Heart left ventricle (tissue), 16 donors: ENCODE measurements around the gene P2RX1. TPM values are rescaled to one million over a fixed set of nuclear protein-coding genes. Genes with fewer than 3 reads are reported as not detected.
A peak's percentile ranks its signal among the peaks of the same experiment; 100 is the strongest.

Experiments used
- ATAC-seq, 4 donors: fragments of 200-7000 bp; cut with Tn5 transposase; one replicate each; pipeline ENCODE4 v1.9.1; 2020 to 2022; ENCODE audit warnings: moderate library complexity in 4 of 4, mild to moderate bottlenecking in 3 of 4, moderate number of reproducible peaks in 1 of 4
- DNase-seq, 5 donors: peaks; one replicate each; pipeline ENCODE4 v3.0.0-alpha.2; 2020
- H3K27ac ChIP-seq, 12 donors: fragments of 200-600 bp; sonication (generic) in 4 of 12; one replicate each; pipeline versions ENCODE4 v1.5.0 to v1.8.0; 2016 to 2022; ENCODE audit warnings: mild to moderate bottlenecking in 2 of 12
- H3K27me3 ChIP-seq, 9 donors: fragments of 200-600 bp; sonication (generic) in 2 of 9; one replicate each; pipeline versions ENCODE4 v1.5.1 to v1.8.0; 2016 to 2022; ENCODE audit warnings: mild to moderate bottlenecking in 3 of 9
- H3K36me3 ChIP-seq, 9 donors: fragments of 200-600 bp; sonication (generic) in 2 of 9; one replicate each; pipeline versions ENCODE4 v1.5.0 to v1.8.0; 2018 to 2022; ENCODE audit warnings: mild to moderate bottlenecking in 2 of 9
- H3K4me1 ChIP-seq, 12 donors: fragments of 200-600 bp; sonication (generic) in 4 of 12; one replicate each; pipeline versions ENCODE4 v1.5.0 to v1.8.0; 2016 to 2022; ENCODE audit warnings: mild to moderate bottlenecking in 3 of 12
- H3K4me3 ChIP-seq, 12 donors: fragments of 200-600 bp; sonication (generic) in 4 of 12; one replicate each; pipeline versions ENCODE4 v1.5.0 to v1.8.0; 2017 to 2022; ENCODE audit warnings: mild to moderate bottlenecking in 9 of 12, moderate library complexity in 4 of 12
- H3K9me3 ChIP-seq, 12 donors: fragments of 200-600 bp; sonication (generic) in 4 of 12; one replicate each; pipeline versions ENCODE4 v1.5.0 to v1.8.0; 2016 to 2022; ENCODE audit warnings: mild to moderate bottlenecking in 1 of 12
- CTCF ChIP-seq, 12 donors: fragments of 200-600 bp; sonication (generic) in 4 of 12; IDR thresholded peaks; one replicate each; pipeline versions ENCODE4 v1.5.0 to v1.8.0; 2018 to 2022; ENCODE audit warnings: antibody characterized with exemption in 12 of 12, mild to moderate bottlenecking in 5 of 12
- POLR2A ChIP-seq, 2 donors: fragments of 450-650 bp; IDR thresholded peaks; one replicate each; pipeline ENCODE4 v1.6.1; 2017; ENCODE audit warnings: antibody characterized with exemption in 2 of 2, mild to moderate bottlenecking in 2 of 2, moderate library complexity in 2 of 2
- WGBS, 4 donors: extraction: QIAGEN DNeasy Blood & Tissue Kit in 2 of 4; methylation state at CpG; one replicate each; pipeline versions ENCODE4 v1.1.5 to v1.1.7; 2013 to 2018; 5-methylcytosine and 5-hydroxymethylcytosine counted together
- intact Hi-C, 10 donors: fragments of 100-400 bp; cut with DNase I; formaldehyde crosslinking; loops; one replicate each; pipeline versions ENCODE4 v1.11.1 to v1.14.2; 2022
- polyA plus RNA-seq, 2 donors: library from polyadenylated mRNA; stranded (reverse); fragments of 200-250 nt; gene quantifications; one replicate each; pipeline ENCODE4 v1.2.3, GENCODE V29; 2013
- total RNA-seq, 9 donors: library from RNA; depleted of rRNA in 2 of 9; stranded (reverse); fragments of >200 nt in 2 of 9; fragmentation: NEBNext Ultra II Directional in 3 of 9; extraction: Animal tissue kit (Norgen Biotek cat#: 25700) in 3 of 9; gene quantifications; one replicate each; pipeline versions ENCODE4 v1.1.0 to v1.2.4, GENCODE V29; 2016 to 2023
- donor health status: ischemic (EF 13 %, LVEDD 7.1; RV severe dilation, severe dysfunction).
- donor health status: healthy with polysubstance abuse.
- donor health status: DM: no; HTN: yes; CAD: no.
- donor health status: DM: no; HTN: no; CAD: no.
- donor health status: ischemic (EF 25% LVEDD 6.9; RV normal size, moderate dysfunction).
- donor health status: ischemic (EF 25% LVEDD 5.7; RV mildly dilated, moderate dysfunction).
- donor health status: healthy.
- donor health status: DM: yes; HTN: yes; CAD: no.
- donor health status: ischemic (EF 35%, LVEDD 5.7; RV mildly dilated, moderate dysfunction).
- donor health status: nonischemic (EF 11% LVEDD 7.7; RV severe dilation, severe dysfunction).
- donor health status: DM: yes; HTN: yes; CAD: no.
- donor health status: PGD.
- donor health status: ischemic (EF 29% LVEDD 5.4; RV normal size, mild dysfunction).
- donor health status: nonischemic (EF 23%, LVEDD 6.1; RV moderate dilation, normal function).

Gene P2RX1
- total and polyA plus RNA-seq, 11 donors: 0.19 to 5.5 (median 0.52) TPM

GRCh38 chr17:3852561-3852960 lies 63.7 kb downstream of the P2RX1 start:
- no peak overlapping the region for H3K27ac ChIP-seq
- no peaks in the 10 kb centered on the region for H3K9me3 ChIP-seq
- H3K27me3 ChIP-seq: peaks cover 0 to 2% (median 0%) of the 10 kb centered on the region in 9 donors
- no peak for DNase-seq
- H3K4me1 ChIP-seq: no peaks in the 10 kb centered on the region
- intact Hi-C loops: no loop called here
- H3K4me3 ChIP-seq: no peak overlapping the region
- TF ChIP-seq CTCF (IDR thresholded peaks at IDR 0.05): no peak
- TF ChIP-seq POLR2A (IDR thresholded peaks at IDR 0.05): no peak
- whole genome bisulfite sequencing, 4 donors: 73 to 82% (median 81%) methylated on average over 10 of the region's 10 CpGs
- no peaks in the 10 kb centered on the region for H3K36me3 ChIP-seq
- peak in 2 of 4 donors; percentile 37 to 47 for ATAC-seq

GRCh38 chr17:3851461-3852100 lies 64.7 kb downstream of the P2RX1 start:
- H3K27me3 ChIP-seq: peaks cover 0 to 2% (median 0%) of the 10 kb centered on the region in 9 donors
- H3K36me3 ChIP-seq: no peaks in the 10 kb centered on the region
- H3K4me1 ChIP-seq: peaks cover 0 to 2% (median 0%) of the 10 kb centered on the region in 12 donors
- no peak overlapping the region for H3K27ac ChIP-seq
- ATAC-seq (peak in 1 of 4 donors; percentile 12), DNase-seq (no peak)
- intact Hi-C loops: no loop called here
- H3K9me3 ChIP-seq: no peaks in the 10 kb centered on the region
- 78 to 83% (median 80%) methylated on average over 24 of the region's 24 CpGs for WGBS, 4 donors
- no peak overlapping the region for H3K4me3 ChIP-seq
- no peak for TF ChIP-seq CTCF (IDR thresholded peaks at IDR 0.05)
- TF ChIP-seq POLR2A (IDR thresholded peaks at IDR 0.05): no peak

GRCh38 chr17:3848229-3848835 lies 67.9 kb downstream of the P2RX1 start:
- intact Hi-C loops: loop anchor here in 7 of 10 donors (5.0 to 10.0 kb wide), 2 partner anchors 111 to 114 kb away; no protein-coding TSS in a partner anchor

More at GRCh38 chr17:3848229-3848835, 67.9 kb downstream of the P2RX1 start:
- no peak for ATAC-seq
- H3K27ac ChIP-seq: no peak overlapping the region
- no peak overlapping the region for H3K4me3 ChIP-seq
- peaks cover 0 to 23% (median 13%) of the 10 kb centered on the region in 12 donors for H3K4me1 ChIP-seq
- no peak for DNase-seq
- 82 to 86% (median 84%) methylated on average over 9 of the region's 9 CpGs for WGBS, 4 donors
- no peaks in the 10 kb centered on the region for H3K9me3 ChIP-seq
- peaks cover 0 to 12% (median 2%) of the 10 kb centered on the region in 9 donors for H3K36me3 ChIP-seq
- peaks cover 0 to 2% (median 0%) of the 10 kb centered on the region in 9 donors for H3K27me3 ChIP-seq
- TF ChIP-seq POLR2A (IDR thresholded peaks at IDR 0.05) (no peak), CTCF (IDR thresholded peaks at IDR 0.05) (no peak)
